Raji (cell line): Measurements from ENCODE around the gene MRPL22.

Experiments
- POLR2A ChIP-seq: IDR thresholded peaks from 2 replicates; pipeline ENCODE4 v1.6.1; 2011; ENCODE audit warnings: low read depth, low read length, control low read depth; ENCODE audit not compliant: insufficient read depth

The MRPL22 gene

GRCh38 chr5:154940772-154941620, at the start of gene MRPL22:
TSS of gene MRPL22 (plus strand) at chr5:154941073. CDS start at chr5:154941111, 38 bp downstream.
- TF ChIP-seq POLR2A = peak; percentile 93

GRCh38 chr5:154892369-154892771, 48.5 kb upstream of the MRPL22 start:
- TF ChIP-seq POLR2A = no peak

GRCh38 chr5:154893381-154893780, 47.5 kb upstream of the MRPL22 start:
- TF ChIP-seq POLR2A = no peak

GRCh38 chr5:154895606-154896561, 45.0 kb upstream of the MRPL22 start:
- no peak for TF ChIP-seq POLR2A

GRCh38 chr5:154896562-154897165, 44.2 kb upstream of the MRPL22 start:
- TF ChIP-seq POLR2A = no peak

- TF ChIP-seq POLR2A = no peak
Observed at GRCh38 chr5:154898210-154898609, 42.7 kb upstream of the MRPL22 start.

GRCh38 chr5:154899151-154899816, 41.6 kb upstream of the MRPL22 start:
- TF ChIP-seq POLR2A = no peak

GRCh38 chr5:154900066-154900465, 40.8 kb upstream of the MRPL22 start:
- TF ChIP-seq POLR2A = no peak

- TF ChIP-seq POLR2A = no peak
Observed at GRCh38 chr5:154901276-154901675, 39.6 kb upstream of the MRPL22 start.

GRCh38 chr5:154901913-154902312, 39.0 kb upstream of the MRPL22 start:
- TF ChIP-seq POLR2A = no peak

- no peak for TF ChIP-seq POLR2A
Observed at GRCh38 chr5:154916874-154917273, 24.0 kb upstream of the MRPL22 start.

GRCh38 chr5:154917757-154918156, 23.1 kb upstream of the MRPL22 start:
- no peak for TF ChIP-seq POLR2A

- TF ChIP-seq POLR2A = no peak
Observed at GRCh38 chr5:154923441-154924430, 17.1 kb upstream of the MRPL22 start.

GRCh38 chr5:154933537-154933936, 7.3 kb upstream of the MRPL22 start:
- no peak for TF ChIP-seq POLR2A

GRCh38 chr5:154934881-154935280, 6.0 kb upstream of the MRPL22 start:
- TF ChIP-seq POLR2A = no peak
